H9 (cell line): Measurements from ENCODE around the gene DCST1. TPM values are rescaled to one million over a fixed set of nuclear protein-coding genes. Genes with fewer than 3 reads are reported as not detected.

Source experiments
- DNase-seq: peaks from one replicate; pipeline ENCODE4 v3.0.0-alpha.2; 2017
- H2AFZ ChIP-seq: one replicate; pipeline ENCODE4 v1.6.1; 2013; ENCODE audit warnings: mild to moderate bottlenecking, low read length, control low read depth, moderate library complexity
- H2AK5ac ChIP-seq: 2 replicates; pipeline ENCODE4 v1.6.1; 2013; ENCODE audit warnings: low read length, control low read depth, mixed read lengths; ENCODE audit not compliant: insufficient read length
- H2BK120ac ChIP-seq: one replicate; pipeline ENCODE4 v1.6.1; 2013; ENCODE audit warnings: low read depth, mild to moderate bottlenecking, low read length, control low read depth, inconsistent platforms; ENCODE audit not compliant: poor library complexity, severe bottlenecking
- H2BK12ac ChIP-seq: 2 replicates; pipeline ENCODE4 v1.6.1; 2013; ENCODE audit warnings: low read length, control low read depth, mixed read lengths, low read depth; ENCODE audit not compliant: insufficient read length
- H2BK15ac ChIP-seq: 2 replicates; pipeline ENCODE4 v1.6.1; 2013; ENCODE audit warnings: low read depth, low read length, control low read depth
- H2BK20ac ChIP-seq: one replicate; pipeline ENCODE4 v1.6.1; 2013; ENCODE audit warnings: low read depth, mild to moderate bottlenecking, low read length, control low read depth, inconsistent platforms; ENCODE audit not compliant: poor library complexity, severe bottlenecking
- H2BK5ac ChIP-seq: 2 replicates; pipeline ENCODE4 v1.6.1; 2013; ENCODE audit warnings: low read length, control low read depth, mixed read lengths; ENCODE audit not compliant: insufficient read length
- H3K14ac ChIP-seq: 2 replicates; pipeline ENCODE4 v1.6.1; 2013; ENCODE audit warnings: low read length, control low read depth; ENCODE audit not compliant: insufficient read depth
- H3K18ac ChIP-seq: 2 replicates; pipeline ENCODE4 v1.6.1; 2013; ENCODE audit warnings: low read depth, mild to moderate bottlenecking, mixed read lengths, low read length, control low read depth; ENCODE audit not compliant: insufficient read length
- H3K23ac ChIP-seq: 2 replicates; pipeline ENCODE4 v1.6.1; 2013; ENCODE audit warnings: low read length, control low read depth, mixed read lengths, low read depth; ENCODE audit not compliant: insufficient read length
- H3K23me2 ChIP-seq: 2 replicates; pipeline ENCODE4 v1.6.1; 2013; ENCODE audit warnings: low read depth, mild to moderate bottlenecking, mixed read lengths, low read length, control low read depth; ENCODE audit not compliant: insufficient read length, poor library complexity, severe bottlenecking
- H3K27ac ChIP-seq: 2 replicates; pipeline ENCODE4 v1.5.1; 2013; ENCODE audit warnings: low read length, control low read depth, mixed read lengths, low read depth; ENCODE audit not compliant: insufficient read length
- H3K27me3 ChIP-seq: 2 replicates; pipeline ENCODE4 v1.6.1; 2013; ENCODE audit warnings: low read length, control low read depth, inconsistent platforms; ENCODE audit not compliant: insufficient read depth
- H3K4ac ChIP-seq: 2 replicates; pipeline ENCODE4 v1.6.1; 2013; ENCODE audit warnings: low read depth, mild to moderate bottlenecking, control low read depth, inconsistent platforms, low read length, moderate library complexity
- H3K4me1 ChIP-seq: 2 replicates; pipeline ENCODE4 v1.6.1; 2013; ENCODE audit warnings: low read length, control low read depth, inconsistent platforms; ENCODE audit not compliant: insufficient read depth
- H3K4me2 ChIP-seq: 2 replicates; pipeline ENCODE4 v1.6.1; 2013; ENCODE audit warnings: low read length, control low read depth, mixed read lengths; ENCODE audit not compliant: insufficient read length, insufficient read depth
- H3K56ac ChIP-seq: 2 replicates; pipeline ENCODE4 v1.6.1; 2013; ENCODE audit warnings: low read depth, mild to moderate bottlenecking, mixed read lengths, low read length, control low read depth; ENCODE audit not compliant: insufficient read length
- H3K79me1 ChIP-seq: 2 replicates; pipeline ENCODE4 v1.6.1; 2013; ENCODE audit warnings: low read depth, mild to moderate bottlenecking, moderate library complexity, low read length, control low read depth, inconsistent platforms; ENCODE audit not compliant: insufficient read depth, poor library complexity, severe bottlenecking
- H3K79me2 ChIP-seq: 2 replicates; pipeline ENCODE4 v1.6.1; 2013; ENCODE audit warnings: low read length, control low read depth, inconsistent platforms; ENCODE audit not compliant: insufficient read depth
- H3K9ac ChIP-seq: 2 replicates; pipeline ENCODE4 v1.6.1; 2013; ENCODE audit warnings: low read length, control low read depth, mixed read lengths; ENCODE audit not compliant: insufficient read length; ENCODE audit errors: extremely low read depth
- H3K9me3 ChIP-seq: one replicate; pipeline ENCODE4 v1.6.1; 2013; ENCODE audit warnings: low read depth, low read length, inconsistent platforms; ENCODE audit not compliant: control insufficient read depth
- H3T11ph ChIP-seq: one replicate; pipeline ENCODE4 v1.6.1; 2013; ENCODE audit warnings: mild to moderate bottlenecking, low read length, control low read depth, inconsistent platforms
- H4K20me1 ChIP-seq: one replicate; pipeline ENCODE4 v1.6.1; 2013; ENCODE audit not compliant: control insufficient read depth, insufficient read length, insufficient read depth
- H4K5ac ChIP-seq: 2 replicates; pipeline ENCODE4 v1.6.1; 2013; ENCODE audit warnings: low read depth, mild to moderate bottlenecking, mixed read lengths, low read length, control low read depth; ENCODE audit not compliant: insufficient read length
- H4K8ac ChIP-seq: replicated peaks from 2 replicates; pipeline ENCODE4 v1.6.1; 2013; ENCODE audit warnings: low read length, control low read depth, mixed read lengths, low read depth; ENCODE audit not compliant: insufficient read length
- H4K91ac ChIP-seq: 2 replicates; pipeline ENCODE4 v1.6.1; 2013; ENCODE audit warnings: low read depth, mild to moderate bottlenecking, moderate library complexity, mixed read lengths, low read length, control low read depth; ENCODE audit not compliant: insufficient read length
- H3K27ac Mint-ChIP-seq, 3 experiments: 2 replicates in 2 of 3; 3 replicates in 1 of 3; pipeline ENCODE4 v1.8.0; 2020 to 2021; ENCODE audit warnings: mixed read lengths in 3 of 3, mild to moderate bottlenecking in 1 of 3, moderate library complexity in 1 of 3
- H3K27me3 Mint-ChIP-seq: 2 replicates; pipeline ENCODE4 v1.8.0; 2021; ENCODE audit warnings: low read depth, mild to moderate bottlenecking, moderate library complexity, mixed read lengths
- H3K36me3 Mint-ChIP-seq, 3 experiments: 2 replicates in 2 of 3; 3 replicates in 1 of 3; pipeline ENCODE4 v1.8.0; 2020 to 2021; ENCODE audit warnings: low read depth in 3 of 3, mixed read lengths in 3 of 3; ENCODE audit not compliant: insufficient read depth in 1 of 3
- H3K4me1 Mint-ChIP-seq, 2 experiments: 2 replicates each; pipeline ENCODE4 v1.8.0; 2020; ENCODE audit warnings: mixed read lengths in 2 of 2
- H3K4me3 Mint-ChIP-seq, 2 experiments: 2 replicates in 1 of 2; 3 replicates in 1 of 2; pipeline ENCODE4 v1.8.0; 2020 to 2021; ENCODE audit warnings: mild to moderate bottlenecking in 2 of 2, mixed read lengths in 2 of 2, moderate library complexity in 1 of 2
- H3K9me3 Mint-ChIP-seq, 2 experiments: 2 replicates in 1 of 2; 3 replicates in 1 of 2; pipeline ENCODE4 v1.8.0; 2020; ENCODE audit warnings: mild to moderate bottlenecking in 2 of 2, mixed read lengths in 2 of 2, moderate library complexity in 1 of 2
- CTCF ChIP-seq: fragments of 200-600 bp; sonication (generic); conservative IDR thresholded peaks from 3 replicates; pipeline ENCODE4 v1.8.0; 2021; ENCODE audit warnings: antibody characterized with exemption, mild to moderate bottlenecking
- WGBS: extraction: QIAGEN DNeasy Blood & Tissue Kit; methylation state at CpG from one replicate; pipeline ENCODE4 v1.1.7; 2013; ENCODE audit warnings: missing lambda C conversion rate, low lambda C conversion rate, mixed read lengths; ENCODE audit not compliant: insufficient read length; ENCODE audit errors: extremely low coverage; 5-methylcytosine and 5-hydroxymethylcytosine counted together
- total RNA-seq: library from RNA; stranded (reverse); gene quantifications from 2 replicates; pipeline ENCODE4 v1.2.1, GENCODE V29; 2021

Gene DCST1
- total RNA-seq, 1 experiment from 2014 or later: not detected

- Histone ChIP-seq H3K23ac (no peak overlapping the region), H3K4me1 (peaks cover 5% of the 10 kb centered on the region; the same call in 1 of the 2 replicates), H3K79me1 (no peaks in the 10 kb centered on the region), H2BK120ac (no peak overlapping the region), H3K79me2 (no peaks in the 10 kb centered on the region; the same call in 1 of the 2 replicates), H3K18ac (no peak overlapping the region), H3K27me3 (no peaks in the 10 kb centered on the region), H4K5ac (no peak overlapping the region), H4K20me1 (no peaks in the 10 kb centered on the region), H3T11ph (no peak overlapping the region), H2BK20ac (no peak overlapping the region), H2AFZ (no peak overlapping the region), H3K56ac (no peak overlapping the region), H3K23me2 (peaks cover 19% of the 10 kb centered on the region), H2BK5ac (no peak overlapping the region), H4K8ac (no peak overlapping the region), H4K91ac (no peak overlapping the region), H2AK5ac (no peak overlapping the region), H3K14ac (no peak overlapping the region), H3K4me2 (no peak overlapping the region), H3K4ac (no peak overlapping the region), H2BK15ac (no peak overlapping the region), H3K27ac (no peak overlapping the region), H2BK12ac (no peak overlapping the region), H3K9me3 (no peaks in the 10 kb centered on the region), H3K9ac (no peak overlapping the region)
- H3K4me3 Mint-ChIP-seq: peak overlapping the region in 1 of 2 experiments; percentile 52; a peak in 2 of 5 replicates
- no peak for DNase-seq
- H3K36me3 Mint-ChIP-seq: no peaks in the 10 kb centered on the region; a peak in 2 of 7 replicates
- no peak for TF ChIP-seq CTCF
- H3K27me3 Mint-ChIP-seq: no peaks in the 10 kb centered on the region
- H3K27ac Mint-ChIP-seq: peak overlapping the region in 1 of 3 experiments; percentile 37; a peak in 2 of 7 replicates
- H3K9me3 Mint-ChIP-seq: no peaks in the 10 kb centered on the region; a peak in 1 of 5 replicates
- no CpG with 5 or more reads among the region's 17 CpGs for WGBS
- H3K4me1 Mint-ChIP-seq: peaks cover 38 to 47% of the 10 kb centered on the region in 2 experiments
Measured at GRCh38 chr1:155005076-155006011, 28.3 kb upstream of the DCST1 start.
